NT2/D1 (cell line): Measurements from ENCODE around the gene MVP.
"Not testable (repeated sequence)": the region's sequence is repeated elsewhere in the genome, so short reads cannot be mapped to it uniquely, and the experiment has no call there.

ENCODE experiments used
- DNase-seq: peaks from one replicate; pipeline ENCODE4 v3.0.0-alpha.2; 2011; ENCODE audit warnings: low read depth, low spot score
- H3K27me3 ChIP-seq: 2 replicates; pipeline ENCODE4 v1.6.0; 2011; ENCODE audit warnings: mild to moderate bottlenecking; ENCODE audit not compliant: insufficient read length, insufficient read depth
- H3K36me3 ChIP-seq: 2 replicates; pipeline ENCODE4 v1.6.1; 2011; ENCODE audit warnings: mild to moderate bottlenecking, low read length, mixed read lengths; ENCODE audit not compliant: insufficient read depth, insufficient read length
- H3K4me1 ChIP-seq: 2 replicates; pipeline ENCODE4 v1.5.1; 2011; ENCODE audit not compliant: insufficient read depth, insufficient read length
- H3K4me3 ChIP-seq: 2 replicates; pipeline ENCODE4 v1.5.1; 2011; ENCODE audit warnings: low read depth; ENCODE audit not compliant: insufficient read length
- H3K9ac ChIP-seq: 2 replicates; pipeline ENCODE4 v1.6.0; 2011; ENCODE audit warnings: low read depth; ENCODE audit not compliant: insufficient read length
- H3K9me3 ChIP-seq: 2 replicates; pipeline ENCODE4 v1.5.1; 2011; ENCODE audit warnings: mild to moderate bottlenecking, low read length; ENCODE audit not compliant: insufficient read depth
- SUZ12 ChIP-seq: IDR thresholded peaks from 2 replicates; pipeline ENCODE4 v1.6.1; 2011; ENCODE audit not compliant: insufficient read length, insufficient read depth; ENCODE audit errors: extremely low read depth
- YY1 ChIP-seq: IDR thresholded peaks from 2 replicates; pipeline ENCODE4 v1.6.1; 2011; ENCODE audit not compliant: insufficient read length, insufficient read depth
- ZNF274 ChIP-seq: IDR thresholded peaks from 2 replicates; pipeline ENCODE4 v1.6.1; 2011; ENCODE audit warnings: mild to moderate bottlenecking, low read depth, low read length

Gene MVP

DNA sequence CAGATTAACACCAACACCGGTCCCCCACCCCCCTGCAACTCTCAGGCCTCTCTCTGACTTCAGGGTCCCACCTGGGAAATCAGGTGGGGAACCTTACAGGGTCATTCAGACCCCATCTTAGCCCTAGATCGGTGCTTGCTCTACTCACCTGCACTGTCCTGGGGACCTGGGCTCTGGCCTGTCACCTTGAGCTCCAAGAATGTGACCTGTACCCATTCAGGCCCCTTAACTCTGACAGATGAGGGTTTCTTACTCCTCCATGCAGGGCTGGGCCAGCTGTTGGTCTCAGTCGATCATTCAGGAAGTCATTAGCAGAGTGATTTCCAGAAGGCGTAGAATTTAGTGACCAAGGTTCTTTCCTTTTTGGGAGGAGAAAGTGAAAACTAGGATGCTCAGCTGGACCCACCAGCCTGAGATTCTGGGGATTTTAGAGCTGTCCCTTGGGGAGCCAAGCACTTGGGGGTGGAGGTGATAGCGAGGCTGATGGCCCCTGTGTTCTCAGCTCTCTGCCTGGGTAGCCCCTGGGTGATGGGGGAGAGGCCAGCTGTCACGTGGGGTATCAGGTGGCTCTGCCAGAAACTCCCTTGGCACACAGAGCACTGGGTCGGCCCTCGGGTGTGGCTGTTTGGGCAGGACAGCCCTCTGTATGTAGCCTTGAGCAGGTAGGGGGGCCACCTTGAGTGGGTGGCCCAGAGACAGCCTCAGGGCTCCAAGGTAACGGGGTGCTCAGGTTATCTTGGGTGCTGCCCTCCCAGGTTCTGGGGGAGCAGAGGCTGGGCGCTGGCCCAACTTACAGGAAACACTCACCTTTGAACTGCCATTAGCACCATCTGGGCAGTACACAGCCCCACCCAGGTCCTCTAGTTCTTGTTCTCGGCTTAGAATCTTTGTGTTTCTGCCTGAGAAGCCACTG lies 724 bp downstream of the MVP start:
- Histone ChIP-seq H3K27me3 (no peaks in the 10 kb centered on the region), H3K9me3 (no peaks in the 10 kb centered on the region), H3K36me3 (peaks cover 38% of the 10 kb centered on the region), H3K4me1 (peaks cover 29% of the 10 kb centered on the region), H3K4me3 (peak overlapping the region; percentile 5), H3K9ac (peak overlapping the region; percentile 42)
- TF ChIP-seq ZNF274 (no peak), YY1 (no peak), SUZ12 (no peak)
- no peak for DNase-seq

DNA sequence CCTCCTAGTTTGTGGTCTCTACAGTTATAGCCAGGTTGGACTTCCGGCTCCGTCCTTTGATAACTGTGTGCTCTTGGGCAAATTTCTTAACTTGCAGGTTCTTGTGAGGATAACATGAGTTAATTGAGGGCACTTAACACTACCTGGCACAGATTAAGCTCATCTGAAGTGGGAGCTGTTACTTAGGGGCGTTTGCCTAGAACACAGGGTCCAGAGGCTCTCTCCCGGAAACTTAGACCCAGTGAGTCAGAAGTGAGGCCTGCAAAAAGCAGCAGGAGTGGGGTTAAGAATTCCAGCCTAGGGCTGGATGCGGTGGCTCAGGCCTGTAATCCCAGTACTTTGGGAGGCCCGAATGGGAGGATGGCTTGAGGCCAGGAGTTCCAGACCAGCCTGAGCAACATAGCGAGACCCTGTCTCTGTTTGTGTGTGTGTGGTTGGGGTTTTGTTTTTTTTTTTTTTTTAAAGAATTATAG lies 1.4 kb downstream of the MVP start:
- Histone ChIP-seq H3K9me3 (no peaks in the 10 kb centered on the region), H3K27me3 (no peaks in the 10 kb centered on the region), H3K9ac (peak overlapping the region; percentile 42), H3K4me3 (no peak overlapping the region), H3K4me1 (peaks cover 30% of the 10 kb centered on the region), H3K36me3 (peaks cover 38% of the 10 kb centered on the region)
- TF ChIP-seq ZNF274 (no peak), YY1 (no peak), SUZ12 (no peak)
- DNase-seq, result no peak

DNA sequence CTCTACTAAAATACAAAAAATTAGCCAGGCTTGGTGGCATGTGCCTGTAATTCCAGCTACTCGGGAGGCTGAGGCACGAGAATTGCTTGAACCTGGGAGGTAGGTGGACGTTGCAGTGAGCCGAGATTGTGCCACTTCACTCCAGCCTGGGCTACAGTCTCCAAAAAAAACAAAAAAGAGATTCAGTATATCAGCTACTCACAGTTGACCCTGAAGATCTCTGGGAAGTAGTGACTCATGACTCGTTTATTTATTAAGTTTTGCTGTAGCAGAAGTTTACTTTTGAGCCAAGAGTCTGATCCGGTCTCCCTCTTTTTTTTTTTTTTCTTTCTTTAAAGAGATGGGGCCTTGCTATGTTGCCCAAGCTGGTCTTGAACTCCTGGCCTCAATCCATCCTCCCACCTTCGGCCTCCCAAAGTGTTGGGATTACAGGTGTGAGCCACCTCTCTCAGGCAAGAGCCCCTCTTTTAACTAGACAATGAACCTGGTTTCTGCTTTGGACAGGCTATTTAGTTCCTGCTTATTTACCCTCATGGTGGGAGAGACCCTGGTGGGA lies 4.4 kb downstream of the MVP start:
- Histone ChIP-seq H3K4me1 (peaks cover 29% of the 10 kb centered on the region), H3K4me3 (no peak overlapping the region), H3K36me3 (peaks cover 18% of the 10 kb centered on the region), H3K27me3 (no peaks in the 10 kb centered on the region), H3K9ac (no peak overlapping the region), H3K9me3 (no peaks in the 10 kb centered on the region)
- TF ChIP-seq SUZ12 (no peak), ZNF274 (no peak), YY1 (no peak)
- no peak for DNase-seq

DNA sequence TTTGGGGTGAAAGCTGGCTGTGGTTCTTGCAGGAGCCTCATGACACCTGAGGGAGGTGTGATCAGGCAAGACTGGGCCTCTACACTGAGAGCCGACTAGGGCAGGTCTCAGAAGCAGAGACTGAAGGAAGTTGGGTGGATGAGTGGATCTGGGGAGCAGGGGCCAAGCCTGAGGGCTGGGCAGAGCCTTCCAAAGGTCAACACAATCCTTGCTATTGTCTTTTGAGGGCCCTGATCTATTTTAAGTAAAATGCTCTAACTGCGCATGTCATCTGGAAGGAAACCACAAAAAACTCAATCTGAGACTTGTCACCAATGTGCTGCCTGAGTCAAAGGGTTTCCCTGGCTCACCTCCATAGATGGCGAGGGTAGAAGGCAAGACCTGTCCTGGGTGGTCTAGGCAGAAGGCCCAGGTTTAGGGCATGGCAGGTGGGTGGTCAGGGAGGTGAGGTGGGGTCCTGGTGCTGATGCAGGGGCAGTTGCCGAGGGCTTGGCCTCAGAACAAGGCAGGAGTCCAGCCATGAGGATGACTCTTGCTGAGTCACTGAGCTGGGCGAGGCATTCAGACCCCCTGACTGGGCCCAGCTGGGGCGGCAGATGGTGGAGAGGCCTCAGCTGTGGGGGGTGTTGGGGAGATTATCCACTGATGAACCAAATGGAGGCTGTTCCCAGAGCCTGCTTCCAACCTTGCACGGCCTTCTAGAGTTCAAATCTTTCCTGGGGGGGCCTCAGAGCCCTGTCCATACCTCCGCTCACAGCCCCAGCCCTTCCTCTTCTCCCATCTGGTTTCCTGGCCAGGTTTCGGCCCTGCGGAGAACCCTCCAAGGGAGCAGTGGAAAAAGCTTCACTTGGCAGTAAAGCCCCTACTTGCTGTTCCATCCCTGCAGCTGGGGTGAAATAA lies 5.1 kb downstream of the MVP start:
- Histone ChIP-seq H3K9ac (peak overlapping the region; percentile 51), H3K36me3 (peaks cover 10% of the 10 kb centered on the region), H3K4me1 (peaks cover 28% of the 10 kb centered on the region), H3K4me3 (no peak overlapping the region), H3K9me3 (no peaks in the 10 kb centered on the region), H3K27me3 (no peaks in the 10 kb centered on the region)
- no peak for TF ChIP-seq ZNF274
- no peak for TF ChIP-seq SUZ12
- DNase-seq, result no peak

DNA sequence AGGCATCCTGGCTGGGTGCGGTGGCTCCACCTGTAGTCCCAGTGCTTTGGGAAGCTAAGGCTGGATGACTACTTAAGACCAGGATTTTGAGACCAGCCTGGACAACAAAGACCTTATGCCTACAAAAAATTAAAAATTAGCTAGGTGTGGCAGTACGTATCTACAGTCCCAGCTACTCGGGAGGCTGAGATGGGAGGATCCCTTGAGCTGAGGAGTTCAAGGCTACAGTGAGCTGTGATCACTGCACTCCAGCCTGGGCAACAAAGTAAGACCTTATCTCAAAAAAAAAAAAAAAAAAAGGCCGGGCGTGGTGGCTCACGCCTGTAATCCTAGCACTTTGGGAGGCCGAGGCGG lies 6.1 kb downstream of the MVP start:
- Histone ChIP-seq H3K36me3 (peaks cover 2% of the 10 kb centered on the region), H3K9ac (no peak overlapping the region), H3K9me3 (no peaks in the 10 kb centered on the region), H3K4me3 (no peak overlapping the region), H3K4me1 (peaks cover 21% of the 10 kb centered on the region), H3K27me3 (no peaks in the 10 kb centered on the region)
- TF ChIP-seq SUZ12, result no peak
- TF ChIP-seq YY1, result no peak
- no peak for TF ChIP-seq ZNF274
- no peak for DNase-seq

DNA sequence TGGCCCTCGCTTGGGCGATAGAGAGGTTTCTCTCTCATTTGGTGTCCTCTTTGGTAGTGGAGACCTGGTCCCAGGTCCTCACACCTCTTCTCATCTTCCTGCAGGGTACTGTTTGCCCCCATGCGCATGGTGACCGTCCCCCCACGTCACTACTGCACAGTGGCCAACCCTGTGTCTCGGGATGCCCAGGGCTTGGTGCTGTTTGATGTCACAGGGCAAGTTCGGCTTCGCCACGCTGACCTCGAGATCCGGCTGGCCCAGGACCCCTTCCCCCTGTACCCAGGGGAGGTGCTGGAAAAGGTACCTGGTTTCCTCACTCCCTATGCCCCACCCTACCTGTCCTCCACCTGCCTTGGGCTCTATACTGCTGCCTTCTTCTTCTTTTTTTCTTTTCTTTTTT lies 10.5 kb downstream of the MVP start:
- no peak overlapping the region for H3K9ac ChIP-seq
- H3K4me3 ChIP-seq, result no peak overlapping the region
- H3K4me1 ChIP-seq, result peaks cover 10% of the 10 kb centered on the region
- no peaks in the 10 kb centered on the region for H3K27me3 ChIP-seq
- H3K36me3 ChIP-seq, result peaks cover 13% of the 10 kb centered on the region
- H3K9me3 ChIP-seq, result no peaks in the 10 kb centered on the region
- no peak for DNase-seq
- TF ChIP-seq YY1 (no peak), ZNF274 (no peak), SUZ12 (no peak)

DNA sequence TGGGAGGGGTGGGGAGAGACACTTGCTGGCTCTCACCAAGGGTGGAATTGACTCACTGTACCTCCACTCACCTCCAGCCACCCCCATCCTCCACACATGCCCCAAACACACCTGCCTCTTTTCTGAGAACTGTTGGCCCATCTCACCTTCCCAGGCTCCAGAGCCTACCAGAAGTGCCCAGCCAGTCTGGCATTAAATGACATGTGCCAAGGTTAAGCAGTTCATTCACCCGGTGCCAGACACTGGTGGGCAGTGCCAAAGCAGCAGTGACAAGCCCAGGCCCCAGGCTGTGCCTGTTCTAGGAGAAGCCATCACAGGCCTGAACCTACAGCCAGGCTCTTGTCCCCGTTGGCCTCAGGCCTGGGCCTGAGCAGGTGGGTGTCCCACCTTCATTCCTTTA lies 11.2 kb downstream of the MVP start:
- DNase-seq, result no peak
- Histone ChIP-seq H3K4me1 (peaks cover 6% of the 10 kb centered on the region), H3K4me3 (no peak overlapping the region), H3K36me3 (peaks cover 13% of the 10 kb centered on the region), H3K27me3 (no peaks in the 10 kb centered on the region), H3K9me3 (no peaks in the 10 kb centered on the region), H3K9ac (no peak overlapping the region)
- no peak for TF ChIP-seq ZNF274
- TF ChIP-seq SUZ12, result no peak
- no peak for TF ChIP-seq YY1

DNA sequence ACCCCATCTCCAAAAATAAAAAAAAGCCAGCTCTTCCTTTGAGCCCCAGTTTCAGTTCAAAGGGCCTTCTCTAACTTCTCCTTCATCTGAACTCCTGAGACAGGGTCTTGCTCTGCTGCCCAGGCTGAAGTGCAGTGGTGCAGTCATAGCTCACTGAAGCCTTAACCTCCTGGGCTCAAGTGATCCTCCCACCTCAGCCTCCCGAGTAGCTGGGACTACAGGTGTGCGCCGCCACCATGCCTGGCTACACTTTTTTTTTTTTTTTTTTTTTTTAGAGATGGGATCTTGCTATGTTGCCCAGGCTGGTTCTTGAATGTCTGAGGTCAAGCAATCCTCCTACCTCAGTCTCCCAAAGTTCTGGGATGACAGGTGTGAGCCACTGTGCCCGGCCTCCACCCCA lies 13.0 kb downstream of the MVP start:
- not testable (repeated sequence) for H3K27me3 ChIP-seq, DNase-seq, H3K9ac ChIP-seq, H3K9me3 ChIP-seq, H3K4me1 ChIP-seq, H3K4me3 ChIP-seq
- H3K36me3 ChIP-seq, result peaks cover 18% of the 10 kb centered on the region
